ENCODE measurements around the gene KICS2. TPM values are rescaled to one million over a fixed set of nuclear protein-coding genes. Genes with fewer than 3 reads are reported as not detected.

The KICS2 gene
- total RNA-seq, 1 donor from 2014 or later = 6.6 TPM

- DNase-seq (ENCODE audit: low read depth) = no peak
These were observed 48.6 kb downstream of the KICS2 start for GRCh38 chr12:64173456-64173855.

Other genes with a start within 250 kb of the KICS2 start
- 2.6 and 3.1 TPM in 2 replicates for gene C12orf56, start 168.5 kb upstream of the KICS2 start, total RNA-seq
- gene XPOT, start 182.1 kb upstream of the KICS2 start, total RNA-seq = 63.6 and 72.0 TPM in 2 replicates
- gene TBK1, start 229.8 kb upstream of the KICS2 start, total RNA-seq = 37.3 and 42.3 TPM in 2 replicates

Measured in renal cortical epithelial cell (primary cell).